SH-SY5Y (cell line): ENCODE data around the gene ZNF669.

Experiments
- GATA2 ChIP-seq: IDR thresholded peaks from 2 replicates; pipeline ENCODE4 v1.6.1; 2011; ENCODE audit warnings: mild to moderate bottlenecking, low read depth, low read length
- GATA3 ChIP-seq: IDR thresholded peaks from 2 replicates; pipeline ENCODE4 v1.6.1; 2011; ENCODE audit warnings: low read depth, mild to moderate bottlenecking, low read length, moderate library complexity

Gene ZNF669

GRCh38 chr1:247111700-247112478 lies 7.7 kb upstream of the ZNF669 start:
- TF ChIP-seq GATA3, result no peak
- TF ChIP-seq GATA2, result no peak

GRCh38 chr1:247111259-247111699 lies 7.1 kb upstream of the ZNF669 start:
- TF ChIP-seq GATA2 (no peak), GATA3 (no peak)

- TF ChIP-seq GATA3 (no peak), GATA2 (no peak)
These were observed 6.6 kb upstream of the ZNF669 start for GRCh38 chr1:247110627-247111258.

- TF ChIP-seq GATA2 (no peak), GATA3 (no peak)
These were observed 3.5 kb upstream of the ZNF669 start for GRCh38 chr1:247107694-247108093.

- TF ChIP-seq GATA2 (no peak), GATA3 (no peak)
These were observed 1.8 kb upstream of the ZNF669 start for GRCh38 chr1:247105966-247106365.

- no peak for TF ChIP-seq GATA3
These were observed 809 bp upstream of the ZNF669 start for GRCh38 chr1:247104965-247105364.

- TF ChIP-seq GATA2, result no peak
These were observed 1.8 kb downstream of the ZNF669 start for GRCh38 chr1:247102381-247102780.

GRCh38 chr1:247100676-247101279 lies 3.4 kb downstream of the ZNF669 start:
- TF ChIP-seq GATA2 (no peak), GATA3 (no peak)

GRCh38 chr1:247096958-247097357 lies 7.2 kb downstream of the ZNF669 start:
- TF ChIP-seq GATA3, result no peak

- TF ChIP-seq GATA2 (0 out of 2 replicates have a peak, but pooled peaks have one; percentile 6), GATA3 (no peak)
These were observed 7.6 kb downstream of the ZNF669 start for GRCh38 chr1:247096544-247096943.

GRCh38 chr1:247096112-247096511 lies 8.0 kb downstream of the ZNF669 start:
- TF ChIP-seq GATA2, result no peak
- TF ChIP-seq GATA3, result no peak

- TF ChIP-seq GATA3 (no peak), GATA2 (no peak)
These were observed 13.7 kb downstream of the ZNF669 start for GRCh38 chr1:247090455-247090854.

- TF ChIP-seq GATA2, result no peak
- no peak for TF ChIP-seq GATA3
These were observed 14.4 kb downstream of the ZNF669 start for GRCh38 chr1:247089616-247090375.

- no peak for TF ChIP-seq GATA3
- no peak for TF ChIP-seq GATA2
These were observed 15.2 kb downstream of the ZNF669 start for GRCh38 chr1:247088967-247089366.
